Naive thymus-derived CD8-positive, alpha-beta T cell (primary cell): ENCODE measurements around the gene PAF1. TPM values are rescaled to one million over a fixed set of nuclear protein-coding genes. Genes with fewer than 3 reads are reported as not detected.
"Not testable (repeated sequence)": the region's sequence is repeated elsewhere in the genome, so short reads cannot be mapped to it uniquely, and the experiment has no call there.

Experiments
- ATAC-seq, 2 donors: fragments of 150-1000 bp; cut with Tn5 transposase in 1 of 2; sonication (Bioruptor Pico), chemical (Tn5 transposase) in 1 of 2; 1 replicate in 1 of 2; 2 replicates in 1 of 2; pipeline ENCODE4 v1.10.0; 2021; ENCODE audit warnings: mild to moderate bottlenecking in 2 of 2, moderate library complexity in 2 of 2
- POLR2A ChIA-PET: fragments of 350-600 bp; sonication (Branson Sonifier 250); formaldehyde crosslinking; loops from one replicate; lab custom pipeline; 2021; ENCODE audit warnings: antibody characterized with exemption; lab: Charles Lee
- DNase-seq, 10 donors: peaks; one replicate each; pipeline versions ENCODE4 v3.0.0 to v3.0.0-alpha.2; 2020 to 2022
- H3K27ac Mint-ChIP-seq, 10 donors: one replicate each; pipeline ENCODE4 v1.8.0; 2020 to 2022; ENCODE audit warnings: mild to moderate bottlenecking in 10 of 10, mixed read lengths in 10 of 10, moderate library complexity in 4 of 10, inconsistent platforms in 1 of 10
- H3K27me3 Mint-ChIP-seq, 5 donors: one replicate each; pipeline ENCODE4 v1.8.0; 2021 to 2022; ENCODE audit warnings: mixed read lengths in 5 of 5
- H3K36me3 Mint-ChIP-seq, 3 donors: one replicate each; pipeline ENCODE4 v1.8.0; 2020 to 2022; ENCODE audit warnings: mixed read lengths in 3 of 3, mild to moderate bottlenecking in 2 of 3, inconsistent platforms in 1 of 3
- H3K4me1 Mint-ChIP-seq, 4 donors: one replicate each; pipeline ENCODE4 v1.8.0; 2021 to 2022; ENCODE audit warnings: mixed read lengths in 4 of 4
- H3K4me3 Mint-ChIP-seq, 10 donors: one replicate each; pipeline ENCODE4 v1.8.0; 2020 to 2022; ENCODE audit warnings: mild to moderate bottlenecking in 10 of 10, mixed read lengths in 10 of 10, moderate library complexity in 6 of 10, inconsistent platforms in 1 of 10
- H3K9me3 Mint-ChIP-seq, 9 donors: one replicate each; pipeline ENCODE4 v1.8.0; 2020 to 2022; ENCODE audit warnings: mixed read lengths in 9 of 9, mild to moderate bottlenecking in 3 of 9, inconsistent platforms in 1 of 9, moderate library complexity in 1 of 9
- polyA plus RNA-seq, 3 donors: library from polyadenylated mRNA; unstranded; fragments of 300-500 nt; fragmentation: Illumina TruSeq; gene quantifications; one replicate each; pipeline ENCODE4 v1.2.3, GENCODE V29; 2021
- total RNA-seq, 8 experiments: library from RNA in 2 of 8; stranded (reverse) in 2 of 8; gene quantifications; one replicate each; pipeline ENCODE4 v1.2.3 and lab custom pipeline; 2021 to 2026

Gene PAF1
- total and polyA plus RNA-seq, 5 experiments from 2014 or later: 30.7 to 53.0 (median 44.4) TPM

GRCh38 chr19:39379366-39379765, 11.5 kb downstream of the PAF1 start:
- Mint-ChIP-seq H3K36me3 (peaks cover 0 to 88% (median 18%) of the 10 kb centered on the region in 3 donors), H3K27ac (peak overlapping the region in 3 of 10 donors; percentile 45 to 70 (median 63))
- ATAC-seq, H3K4me1 Mint-ChIP-seq, H3K4me3 Mint-ChIP-seq, H3K9me3 Mint-ChIP-seq, POLR2A ChIA-PET, DNase-seq, H3K27me3 Mint-ChIP-seq: not testable (repeated sequence)

- no peaks in the 10 kb centered on the region for H3K9me3 Mint-ChIP-seq
- peak overlapping the region in 1 of 10 donors; percentile 75 for H3K27ac Mint-ChIP-seq
- DNase-seq (no peak), ATAC-seq (no peak)
- H3K27me3 Mint-ChIP-seq: no peaks in the 10 kb centered on the region
- no peak overlapping the region for H3K4me3 Mint-ChIP-seq
- H3K36me3 Mint-ChIP-seq: peaks cover 0 to 85% (median 18%) of the 10 kb centered on the region in 3 donors
- POLR2A ChIA-PET: no interaction called here
- peaks cover 0 to 7% (median 0%) of the 10 kb centered on the region in 4 donors for H3K4me1 Mint-ChIP-seq
Measured at GRCh38 chr19:39377373-39378362, 13.2 kb downstream of the PAF1 start.

- H3K9me3 Mint-ChIP-seq: no peaks in the 10 kb centered on the region
- ATAC-seq (no peak), DNase-seq (no peak)
- POLR2A ChIA-PET: interaction anchor here (0.6 to 0.7 kb wide), 3 partner anchors 11 to 70 kb away, joined by 3 read pairs; partner anchors contain the start of gene SUPT5H
- H3K4me3 Mint-ChIP-seq: no peak overlapping the region
- H3K36me3 Mint-ChIP-seq: peaks cover 0 to 83% (median 19%) of the 10 kb centered on the region in 3 donors
- H3K27ac Mint-ChIP-seq: peak overlapping the region in 2 of 10 donors; percentile 38 to 63
- no peaks in the 10 kb centered on the region for H3K27me3 Mint-ChIP-seq
- H3K4me1 Mint-ChIP-seq: peaks cover 0 to 11% (median 0%) of the 10 kb centered on the region in 4 donors
Measured at GRCh38 chr19:39375929-39376328, 15.0 kb downstream of the PAF1 start.

- DNase-seq (no peak), ATAC-seq (no peak)
- Mint-ChIP-seq H3K27ac (peak overlapping the region in 4 of 10 donors; percentile 10 to 84 (median 67)), H3K4me3 (no peak overlapping the region), H3K27me3 (no peaks in the 10 kb centered on the region), H3K9me3 (no peaks in the 10 kb centered on the region), H3K4me1 (peaks cover 0 to 17% (median under 1%) of the 10 kb centered on the region in 4 donors), H3K36me3 (peaks cover 0 to 84% (median 20%) of the 10 kb centered on the region in 3 donors)
- POLR2A ChIA-PET: no interaction called here
Measured at GRCh38 chr19:39372941-39373340, 18.0 kb downstream of the PAF1 start.

- POLR2A ChIA-PET: no interaction called here
- no peaks in the 10 kb centered on the region for H3K9me3 Mint-ChIP-seq
- no peak for ATAC-seq
- peaks cover 0 to 78% (median 18%) of the 10 kb centered on the region in 3 donors for H3K36me3 Mint-ChIP-seq
- H3K4me3 Mint-ChIP-seq: no peak overlapping the region
- peaks cover 0 to 17% (median under 1%) of the 10 kb centered on the region in 4 donors for H3K4me1 Mint-ChIP-seq
- H3K27ac Mint-ChIP-seq: peak overlapping the region in 3 of 10 donors; percentile 48 to 91 (median 71)
- H3K27me3 Mint-ChIP-seq: no peaks in the 10 kb centered on the region
- no peak for DNase-seq
Measured at GRCh38 chr19:39372047-39372802, 18.7 kb downstream of the PAF1 start.

- H3K9me3 Mint-ChIP-seq: no peaks in the 10 kb centered on the region
- H3K27ac Mint-ChIP-seq: peak overlapping the region in 2 of 10 donors; percentile 32 to 69
- POLR2A ChIA-PET: no interaction called here
- ATAC-seq: no peak
- H3K4me1 Mint-ChIP-seq: peaks cover 0 to 15% (median under 1%) of the 10 kb centered on the region in 4 donors
- H3K36me3 Mint-ChIP-seq: peaks cover 0 to 75% (median 15%) of the 10 kb centered on the region in 3 donors
- H3K4me3 Mint-ChIP-seq: no peak overlapping the region
- no peak for DNase-seq
- H3K27me3 Mint-ChIP-seq: no peaks in the 10 kb centered on the region
Measured at GRCh38 chr19:39370735-39371134, 20.2 kb downstream of the PAF1 start.

GRCh38 chr19:39369200-39369599, 21.7 kb downstream of the PAF1 start:
- H3K4me3 Mint-ChIP-seq: no peak overlapping the region
- peaks cover 0 to 13% (median 5%) of the 10 kb centered on the region in 4 donors for H3K4me1 Mint-ChIP-seq
- ATAC-seq: no peak
- H3K9me3 Mint-ChIP-seq: no peaks in the 10 kb centered on the region
- no peak overlapping the region for H3K27ac Mint-ChIP-seq
- POLR2A ChIA-PET: interaction anchor here (1.2 kb wide), 1 partner anchor 22 kb away, joined by 3 read pairs; the partner anchor contains the start of genes MED29 and PAF1
- H3K27me3 Mint-ChIP-seq: no peaks in the 10 kb centered on the region
- DNase-seq: no peak
- H3K36me3 Mint-ChIP-seq: peaks cover 0 to 75% (median 15%) of the 10 kb centered on the region in 3 donors

- peaks cover 0 to 15% (median 5%) of the 10 kb centered on the region in 4 donors for H3K4me1 Mint-ChIP-seq
- no peaks in the 10 kb centered on the region for H3K27me3 Mint-ChIP-seq
- peaks cover 0 to 79% (median 10%) of the 10 kb centered on the region in 3 donors for H3K36me3 Mint-ChIP-seq
- no peak overlapping the region for H3K4me3 Mint-ChIP-seq
- no peak overlapping the region for H3K27ac Mint-ChIP-seq
- POLR2A ChIA-PET: interaction anchor here (0.7 kb wide), 1 partner anchor 11 kb away, joined by 3 read pairs; no protein-coding TSS in a partner anchor
- no peaks in the 10 kb centered on the region for H3K9me3 Mint-ChIP-seq
- ATAC-seq: no peak
- DNase-seq: no peak
Measured at GRCh38 chr19:39365531-39365930, 25.4 kb downstream of the PAF1 start.

- H3K9me3 Mint-ChIP-seq: no peaks in the 10 kb centered on the region
- peaks cover 0 to 78% (median 13%) of the 10 kb centered on the region in 3 donors for H3K36me3 Mint-ChIP-seq
- POLR2A ChIA-PET: interaction anchor here (0.8 kb wide), 1 partner anchor 72 kb away, joined by 3 read pairs; the partner anchor contains the start of gene RPS16
- DNase-seq (no peak), ATAC-seq (peak in 1 of 2 donors; percentile 35)
- peak overlapping the region in 4 of 10 donors; percentile 11 to 59 (median 48) for H3K27ac Mint-ChIP-seq
- no peaks in the 10 kb centered on the region for H3K27me3 Mint-ChIP-seq
- peaks cover 0 to 15% (median 6%) of the 10 kb centered on the region in 4 donors for H3K4me1 Mint-ChIP-seq
- H3K4me3 Mint-ChIP-seq: peak overlapping the region in 1 of 10 donors; percentile 11
Measured at GRCh38 chr19:39363901-39364457, 26.9 kb downstream of the PAF1 start.

- peaks cover 0 to 79% (median 13%) of the 10 kb centered on the region in 3 donors for H3K36me3 Mint-ChIP-seq
- peaks cover 0 to 15% (median 3%) of the 10 kb centered on the region in 4 donors for H3K4me1 Mint-ChIP-seq
- H3K27me3 Mint-ChIP-seq: no peaks in the 10 kb centered on the region
- no peaks in the 10 kb centered on the region for H3K9me3 Mint-ChIP-seq
- POLR2A ChIA-PET: interaction anchor here (0.8 to 1.1 kb wide), 3 partner anchors 10 to 73 kb away, joined by 3 read pairs; partner anchors contain the start of genes RPS16 and SAMD4B
- DNase-seq (no peak), ATAC-seq (no peak)
- H3K27ac Mint-ChIP-seq: peak overlapping the region in 3 of 10 donors; percentile 27 to 48 (median 34)
- no peak overlapping the region for H3K4me3 Mint-ChIP-seq
Measured at GRCh38 chr19:39362682-39363657, 27.9 kb downstream of the PAF1 start.

- H3K4me3 Mint-ChIP-seq: no peak overlapping the region
- POLR2A ChIA-PET: no interaction called here
- H3K27me3 Mint-ChIP-seq: no peaks in the 10 kb centered on the region
- peaks cover 0 to 15% (median 2%) of the 10 kb centered on the region in 4 donors for H3K4me1 Mint-ChIP-seq
- DNase-seq (no peak), ATAC-seq (no peak)
- H3K9me3 Mint-ChIP-seq: no peaks in the 10 kb centered on the region
- H3K36me3 Mint-ChIP-seq: peaks cover 0 to 90% (median 27%) of the 10 kb centered on the region in 3 donors
- H3K27ac Mint-ChIP-seq: no peak overlapping the region
Measured at GRCh38 chr19:39360599-39360998, 30.3 kb downstream of the PAF1 start.
